CD14-positive monocyte (primary cell): Measurements from ENCODE around the gene TMEM252. TPM values are rescaled to one million over a fixed set of nuclear protein-coding genes. Genes with fewer than 3 reads are reported as not detected.

ENCODE experiments used
- DNase-seq, 3 donors: peaks; one replicate each; pipeline ENCODE4 v3.0.0-alpha.2; 2011 to 2022
- H2AFZ ChIP-seq: 2 replicates; pipeline ENCODE4 v1.6.0; 2012; ENCODE audit warnings: mild to moderate bottlenecking, low read depth, low read length, inconsistent platforms; ENCODE audit not compliant: insufficient read depth, poor library complexity, severe bottlenecking
- H3K27ac ChIP-seq, 2 donors: 1 replicate in 1 of 2; 2 replicates in 1 of 2; pipeline ENCODE4 v1.5.1; 2012 to 2013; ENCODE audit warnings: low read length in 2 of 2, control low read depth in 1 of 2, inconsistent platforms in 1 of 2, low read depth in 1 of 2, mild to moderate bottlenecking in 1 of 2
- H3K27me3 ChIP-seq, 2 donors: one replicate each; pipeline versions ENCODE4 v1.6.0 to v1.6.1; 2011 to 2013; ENCODE audit warnings: low read length in 2 of 2; ENCODE audit not compliant: control insufficient read depth in 2 of 2, insufficient read depth in 2 of 2
- H3K36me3 ChIP-seq, 2 donors: replicated peaks in 1 of 2; 1 replicate in 1 of 2; 2 replicates in 1 of 2; pipeline versions ENCODE4 v1.5.1 to v1.6.1; 2012 to 2013; ENCODE audit warnings: low read length in 2 of 2, control low read depth in 1 of 2, inconsistent platforms in 1 of 2, mild to moderate bottlenecking in 1 of 2; ENCODE audit not compliant: insufficient read depth in 2 of 2, control insufficient read depth in 1 of 2
- H3K4me1 ChIP-seq, 2 donors: 1 replicate in 1 of 2; 2 replicates in 1 of 2; pipeline versions ENCODE4 v1.5.1 to v1.6.1; 2012 to 2013; ENCODE audit warnings: low read length in 2 of 2, control low read depth in 1 of 2, inconsistent platforms in 1 of 2, mild to moderate bottlenecking in 1 of 2, moderate library complexity in 1 of 2; ENCODE audit not compliant: insufficient read depth in 2 of 2, control insufficient read depth in 1 of 2
- H3K4me2 ChIP-seq: replicated peaks from 2 replicates; pipeline ENCODE3; 2012; ENCODE audit warnings: low read length, moderate library complexity, mild to moderate bottlenecking; ENCODE audit not compliant: poor library complexity, severe bottlenecking; ENCODE audit errors: extremely low read depth
- H3K4me3 ChIP-seq, 3 experiments: fragments of 200-600 bp in 1 of 3; sonication (generic) in 1 of 3; replicated peaks in 1 of 3; 1 replicate in 2 of 3; 2 replicates in 1 of 3; pipeline ENCODE4 v1.5.1; 2011 to 2013; ENCODE audit warnings: low read length in 3 of 3, mild to moderate bottlenecking in 3 of 3, control low read depth in 2 of 3, low read depth in 2 of 3, inconsistent platforms in 1 of 3, moderate library complexity in 1 of 3
- H3K79me2 ChIP-seq: 2 replicates; pipeline ENCODE4 v1.6.0; 2012; ENCODE audit warnings: mild to moderate bottlenecking, control low read depth, inconsistent platforms, low read length, moderate library complexity; ENCODE audit not compliant: insufficient read depth
- H3K9ac ChIP-seq: 2 replicates; pipeline ENCODE4 v1.6.0; 2017; ENCODE audit warnings: low read length, mild to moderate bottlenecking; ENCODE audit not compliant: insufficient read depth, poor library complexity, severe bottlenecking
- H3K9me3 ChIP-seq, 2 donors: replicated peaks in 1 of 2; 1 replicate in 1 of 2; 2 replicates in 1 of 2; pipeline versions ENCODE4 v1.5.1 to v1.6.1; 2012 to 2013; ENCODE audit warnings: low read length in 2 of 2, control low read depth in 1 of 2; ENCODE audit not compliant: control insufficient read depth in 1 of 2, insufficient read depth in 1 of 2
- H4K20me1 ChIP-seq: 2 replicates; pipeline ENCODE4 v1.6.0; 2012; ENCODE audit warnings: mild to moderate bottlenecking, low read length, control low read depth, moderate library complexity; ENCODE audit not compliant: insufficient read depth
- H3K27ac Mint-ChIP-seq, 7 donors: one replicate each; pipeline ENCODE4 v1.8.0; 2020; ENCODE audit warnings: mild to moderate bottlenecking in 7 of 7, mixed read lengths in 7 of 7, moderate library complexity in 6 of 7, inconsistent platforms in 2 of 7
- H3K27me3 Mint-ChIP-seq, 3 donors: one replicate each; pipeline ENCODE4 v1.8.0; 2021 to 2022; ENCODE audit warnings: low read depth in 3 of 3, mild to moderate bottlenecking in 3 of 3, mixed read lengths in 3 of 3, moderate library complexity in 3 of 3, inconsistent platforms in 1 of 3
- H3K36me3 Mint-ChIP-seq, 2 donors: one replicate each; pipeline ENCODE4 v1.8.0; 2020; ENCODE audit warnings: mixed read lengths in 2 of 2, inconsistent platforms in 1 of 2, mild to moderate bottlenecking in 1 of 2
- H3K4me1 Mint-ChIP-seq: one replicate; pipeline ENCODE4 v1.8.0; 2020; ENCODE audit warnings: mild to moderate bottlenecking, mixed read lengths
- H3K4me3 Mint-ChIP-seq, 2 donors: one replicate each; pipeline ENCODE4 v1.8.0; 2020; ENCODE audit warnings: mild to moderate bottlenecking in 2 of 2, mixed read lengths in 2 of 2, moderate library complexity in 1 of 2
- H3K9me3 Mint-ChIP-seq, 7 donors: one replicate each; pipeline ENCODE4 v1.8.0; 2020 to 2022; ENCODE audit warnings: mixed read lengths in 7 of 7, mild to moderate bottlenecking in 6 of 7, moderate library complexity in 6 of 7, inconsistent platforms in 2 of 7
- CTCF ChIP-seq: fragments of 200-600 bp; IDR thresholded peaks from one replicate; pipeline ENCODE4 v1.8.0; 2022; ENCODE audit warnings: antibody characterized with exemption, mild to moderate bottlenecking
- WGBS: methylation state at CpG from one replicate; pipeline ENCODE4 v1.1.5; 2013; ENCODE audit warnings: missing lambda C conversion rate; ENCODE audit not compliant: insufficient coverage; 5-methylcytosine and 5-hydroxymethylcytosine counted together
- intact Hi-C, 2 donors: fragments of 100-400 bp; cut with micrococcal nuclease; formaldehyde crosslinking; loops; one replicate each; pipeline versions ENCODE4 v1.15.0 to v1.15.1; 2023
- polyA plus RNA-seq, 3 donors: library from polyadenylated mRNA; depleted of rRNA in 1 of 3; unstranded in 2 of 3; stranded (reverse) in 1 of 3; fragments of 300-500 nt in 2 of 3; fragments of >200 nt in 1 of 3; fragmentation: Illumina TruSeq in 2 of 3; gene quantifications; 1 replicate in 2 of 3; 2 replicates in 1 of 3; pipeline ENCODE4 v1.2.3, GENCODE V29; 2012 to 2021

Gene TMEM252
- polyA plus RNA-seq, 3 donors, result not detected

GRCh38 chr9:68497629-68498028 is 43.1 kb downstream of the TMEM252 start:
- Histone ChIP-seq H4K20me1 (no peaks in the 10 kb centered on the region), H3K79me2 (no peaks in the 10 kb centered on the region), H3K9ac (no peak overlapping the region), H3K27me3 (no peaks in the 10 kb centered on the region), H3K4me2 (no peak overlapping the region), H3K4me1 (no peaks in the 10 kb centered on the region), H3K36me3 (no peaks in the 10 kb centered on the region), H2AFZ (no peak overlapping the region), H3K4me3 (no peak overlapping the region), H3K9me3 (no peaks in the 10 kb centered on the region), H3K27ac (no peak overlapping the region)
- intact Hi-C loops, result no loop called here
- DNase-seq, result no peak
- Mint-ChIP-seq H3K27me3 (peaks cover 0 to 2% (median 0%) of the 10 kb centered on the region in 3 donors), H3K27ac (no peak overlapping the region), H3K36me3 (no peaks in the 10 kb centered on the region), H3K9me3 (no peaks in the 10 kb centered on the region), H3K4me1 (peaks cover 10% of the 10 kb centered on the region), H3K4me3 (no peak overlapping the region)
- TF ChIP-seq CTCF, result no peak
- WGBS, result no CpG with 5 or more reads among the region's 1 CpG

- Histone ChIP-seq H3K79me2 (no peaks in the 10 kb centered on the region), H3K9me3 (no peaks in the 10 kb centered on the region), H4K20me1 (no peaks in the 10 kb centered on the region), H3K4me2 (no peak overlapping the region), H3K4me3 (no peak overlapping the region), H3K27me3 (no peaks in the 10 kb centered on the region), H3K27ac (no peak overlapping the region), H3K9ac (no peak overlapping the region), H3K4me1 (no peaks in the 10 kb centered on the region), H3K36me3 (no peaks in the 10 kb centered on the region), H2AFZ (no peak overlapping the region)
- Mint-ChIP-seq H3K27me3 (peaks cover 0 to 2% (median 0%) of the 10 kb centered on the region in 3 donors), H3K4me1 (peaks cover 8% of the 10 kb centered on the region), H3K36me3 (no peaks in the 10 kb centered on the region), H3K4me3 (no peak overlapping the region), H3K9me3 (no peaks in the 10 kb centered on the region), H3K27ac (no peak overlapping the region)
- intact Hi-C loops, result no loop called here
- no peak for DNase-seq
- TF ChIP-seq CTCF, result no peak
Measured at GRCh38 chr9:68496356-68496755, 44.3 kb downstream of the TMEM252 start.
